ENCODE results near the gene ARHGAP24.
"Not testable (repeated sequence)": the region's sequence is repeated elsewhere in the genome, so short reads cannot be mapped to it uniquely, and the experiment has no call there.

The ARHGAP24 gene

GRCh38 chr4:85867271-85867670, 392.3 kb downstream of the ARHGAP24 start:
- DNase-seq = no peak

- DNase-seq = no peak
Observed at GRCh38 chr4:85869181-85869580, 394.2 kb downstream of the ARHGAP24 start.

GRCh38 chr4:85870298-85871083, 395.5 kb downstream of the ARHGAP24 start:
- DNase-seq = no peak

- no peak for DNase-seq
Observed at GRCh38 chr4:85873566-85873965, 398.6 kb downstream of the ARHGAP24 start.

GRCh38 chr4:85879518-85879917, 404.6 kb downstream of the ARHGAP24 start:
- DNase-seq = no peak

DNA sequence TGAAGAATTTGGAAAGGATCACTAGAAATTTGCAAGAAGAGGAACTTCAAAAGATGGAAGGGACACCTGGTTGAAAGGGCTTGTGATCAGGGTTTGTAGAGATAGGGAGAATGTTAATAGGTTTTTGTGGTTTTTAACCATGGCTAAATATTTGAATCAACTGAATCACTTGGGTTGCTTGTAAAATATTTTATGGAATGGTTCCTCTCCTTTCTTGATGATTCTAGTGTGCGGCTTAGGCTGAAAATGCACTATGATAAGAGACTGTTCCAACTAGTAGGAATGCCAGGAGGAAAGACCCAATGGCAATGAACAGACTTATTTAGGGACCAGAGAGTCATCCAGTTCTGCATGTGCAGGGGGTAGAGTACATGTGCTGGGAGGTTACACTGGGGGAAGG, 408.2 kb downstream of the ARHGAP24 start:
- DNase-seq = no peak

DNA sequence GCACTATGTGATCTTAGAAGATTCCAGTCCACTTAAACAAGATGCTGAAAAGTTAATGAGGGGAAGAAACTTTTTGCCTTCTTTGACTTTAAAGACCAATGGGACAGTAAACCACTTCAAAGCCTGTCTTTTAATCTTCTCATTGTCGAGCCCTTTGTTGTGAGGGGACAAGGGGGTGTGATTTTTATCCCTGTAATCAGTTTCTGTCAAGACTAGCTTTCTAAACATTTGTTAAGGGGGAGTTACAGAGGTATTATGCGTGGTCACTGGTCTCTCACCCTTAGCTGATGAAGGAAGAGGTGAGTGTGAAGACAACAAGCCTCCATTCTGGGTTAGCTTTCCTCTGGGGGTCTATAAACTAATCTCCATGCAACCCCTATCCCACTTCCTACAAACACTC, 409.3 kb downstream of the ARHGAP24 start:
- DNase-seq = no peak

GRCh38 chr4:85886665-85887064, 411.7 kb downstream of the ARHGAP24 start:
- DNase-seq = no peak

GRCh38 chr4:85889314-85889713, 414.4 kb downstream of the ARHGAP24 start:
- DNase-seq = no peak

- no peak for DNase-seq
Observed at GRCh38 chr4:85895755-85896154, 420.8 kb downstream of the ARHGAP24 start.

DNA sequence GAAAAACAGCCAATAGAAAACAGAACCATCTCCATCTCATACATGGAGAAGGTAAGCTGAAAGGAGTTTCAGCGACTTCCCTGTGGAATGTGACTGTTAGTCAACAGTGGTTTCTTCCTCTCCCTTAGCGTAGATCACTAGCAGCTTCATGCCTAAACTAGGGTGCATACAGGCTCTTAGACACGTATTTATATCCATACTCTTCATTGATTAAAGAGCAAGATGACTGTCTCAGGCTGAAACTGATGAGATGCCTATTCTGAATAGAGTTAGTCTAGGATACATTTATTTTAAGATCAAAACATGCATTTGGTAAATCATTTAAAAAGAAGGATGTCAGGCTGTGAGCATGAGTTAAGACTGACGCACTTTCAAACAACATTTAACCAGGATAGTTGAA, 423.3 kb downstream of the ARHGAP24 start:
- no peak for DNase-seq

DNA sequence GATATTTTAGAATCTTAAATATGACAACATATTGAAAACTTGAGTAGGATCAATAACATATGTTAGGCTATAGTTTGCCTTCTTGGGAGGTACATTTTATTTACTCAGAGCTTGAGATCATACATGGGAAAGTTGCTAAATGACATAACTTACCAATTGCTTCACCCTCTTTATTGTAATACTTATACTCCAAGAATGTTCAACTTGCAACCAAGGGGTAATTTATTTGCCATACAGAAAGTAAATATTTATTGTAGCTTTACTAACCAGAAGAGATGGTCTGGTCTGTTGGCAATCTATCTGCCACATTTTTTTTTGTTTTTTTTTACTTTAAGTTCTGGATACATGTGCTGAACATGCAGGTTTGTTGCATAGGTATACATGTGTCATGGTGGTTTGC, 426.6 kb downstream of the ARHGAP24 start:
- no peak for DNase-seq

- not testable (repeated sequence) for DNase-seq
Observed at GRCh38 chr4:85902647-85903046, 427.7 kb downstream of the ARHGAP24 start.

GRCh38 chr4:85905761-85906160, 430.8 kb downstream of the ARHGAP24 start:
- no peak for DNase-seq

- DNase-seq = no peak
Observed at GRCh38 chr4:85907001-85907400, 432.1 kb downstream of the ARHGAP24 start.

- DNase-seq = no peak
Observed at GRCh38 chr4:85909851-85910250, 434.9 kb downstream of the ARHGAP24 start.

DNA sequence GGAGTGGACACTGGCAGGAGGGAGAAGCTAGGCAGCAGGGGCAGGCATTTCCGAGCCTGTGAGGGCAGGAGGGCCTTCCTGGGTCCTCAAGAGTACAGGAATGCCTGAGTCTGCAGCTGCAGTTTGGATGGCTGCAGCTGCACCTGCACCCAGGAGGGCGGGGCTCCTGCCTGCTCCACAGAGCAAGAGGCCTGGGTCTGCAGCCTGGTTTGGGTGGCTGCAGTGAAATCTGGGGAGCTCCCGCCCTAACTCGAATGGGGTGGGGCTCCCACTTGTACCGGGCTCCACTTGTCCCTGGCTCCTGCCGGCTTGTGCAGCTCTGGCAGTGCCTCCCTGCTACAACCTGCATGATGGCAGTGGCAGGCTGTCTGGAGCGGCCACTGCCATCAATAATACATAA, 436.0 kb downstream of the ARHGAP24 start:
- no peak for DNase-seq

DNA sequence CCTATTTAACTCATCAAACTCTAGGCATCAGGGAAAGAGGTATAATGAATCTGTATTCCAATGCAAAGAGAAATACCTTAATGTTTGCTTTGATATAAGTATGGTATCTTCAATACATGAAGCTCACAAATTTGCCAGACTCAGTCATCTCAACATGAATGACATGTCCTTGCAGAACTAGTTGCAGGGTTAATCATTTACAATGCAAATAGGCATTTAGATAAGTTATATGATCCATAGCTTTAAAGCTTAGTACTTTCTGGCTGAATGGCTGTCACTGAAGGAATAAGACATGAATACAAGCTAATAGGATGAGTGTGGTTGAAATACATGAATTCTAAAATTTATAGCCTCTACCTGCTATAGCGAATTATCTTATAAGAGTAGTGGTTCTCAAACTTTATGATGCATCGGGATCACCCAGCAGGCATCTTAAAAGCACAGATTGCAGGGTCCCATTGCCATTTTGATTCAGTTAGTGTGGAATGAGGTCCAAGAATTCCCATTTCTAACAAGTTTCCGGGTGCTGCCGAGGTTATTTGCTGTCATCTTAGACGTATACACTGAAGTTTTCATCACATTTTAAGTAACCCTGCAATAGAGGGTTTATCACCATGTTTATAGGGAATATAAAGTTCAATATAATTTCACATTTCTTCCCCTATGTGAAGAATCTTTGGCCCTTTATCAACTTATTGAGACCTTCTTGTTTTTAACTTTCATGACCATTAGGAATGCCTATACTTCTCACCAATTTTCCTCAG, 439.2 kb downstream of the ARHGAP24 start:
- DNase-seq = no peak

GRCh38 chr4:85915570-85915969, 440.6 kb downstream of the ARHGAP24 start:
- DNase-seq = not testable (repeated sequence)

- DNase-seq = no peak
Observed at GRCh38 chr4:85919200-85919887, 444.4 kb downstream of the ARHGAP24 start.

- no peak for DNase-seq
Observed at GRCh38 chr4:85925071-85925470, 450.1 kb downstream of the ARHGAP24 start.

DNA sequence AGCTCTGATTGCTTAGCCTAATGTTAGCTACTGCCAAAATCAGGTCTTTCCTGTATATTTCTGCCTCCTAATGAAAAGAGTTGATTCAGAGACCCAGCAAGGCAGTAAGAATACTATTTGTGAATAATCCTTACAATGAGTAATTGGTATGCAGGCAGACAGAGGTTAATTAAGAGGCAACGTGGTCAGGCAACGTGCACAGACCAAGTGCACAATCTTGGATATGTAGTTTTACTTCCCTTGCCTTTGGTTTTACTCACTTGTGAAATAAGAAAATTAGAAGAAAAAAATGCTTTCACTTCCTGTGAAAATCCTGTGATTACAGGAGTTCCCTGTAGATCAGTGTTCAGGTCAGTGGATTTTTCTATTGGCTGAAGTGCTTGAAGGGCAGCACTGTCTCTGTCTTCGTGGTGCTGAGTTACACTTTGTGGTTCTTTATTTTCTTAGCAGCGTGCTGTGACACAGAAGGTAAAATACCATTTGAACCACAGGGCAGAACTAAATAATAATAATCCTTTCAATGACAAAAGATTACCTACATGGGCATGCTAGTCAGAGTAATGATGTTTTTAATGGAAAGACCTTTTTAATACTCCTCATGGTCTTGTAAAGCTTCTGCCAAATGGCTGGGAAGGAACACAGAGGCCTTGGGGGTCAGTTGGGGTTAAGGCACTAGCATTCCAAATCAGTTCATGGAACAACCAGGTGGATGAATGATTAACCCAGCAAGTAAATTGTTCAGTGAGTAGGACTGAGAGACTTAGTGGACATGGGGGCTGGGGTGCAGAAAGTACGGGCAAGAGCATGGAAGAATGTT, 454.0 kb downstream of the ARHGAP24 start:
- no peak for DNase-seq

Data from SW 1271 (cell line).